ENCODE data around the gene EIF3B. TPM values are rescaled to one million over a fixed set of nuclear protein-coding genes. Genes with fewer than 3 reads are reported as not detected.

Gene EIF3B
- total and polyA plus RNA-seq, 2 of the 4 experiments (the other 2 are of a cell fraction): 105 to 201 TPM

DNA sequence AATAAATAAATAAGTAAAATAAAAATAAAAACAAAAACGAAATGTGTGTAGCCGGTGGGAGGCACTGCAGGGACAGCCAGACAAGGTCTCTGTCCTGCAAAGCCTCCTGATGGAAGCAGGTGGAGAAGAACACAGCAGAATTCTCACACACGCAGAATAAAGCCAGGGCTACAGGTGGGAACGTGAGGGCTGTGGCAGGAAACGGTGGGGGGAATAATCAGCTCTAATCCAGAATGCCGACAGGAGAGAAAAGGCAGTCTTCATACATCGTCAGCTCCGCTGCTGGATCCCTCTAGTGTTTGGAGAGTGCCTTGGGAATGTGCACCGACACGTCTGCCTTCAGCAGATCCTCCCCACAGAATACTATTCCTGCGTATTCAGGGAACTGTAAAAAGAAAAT is 33.6 kb upstream of the EIF3B start:
- Histone ChIP-seq H4K5ac (ENCODE audit: low read depth, low read length) (no peak overlapping the region), H2BK20ac (ENCODE audit: low read depth, low read length) (no peak overlapping the region), H3K14ac (replicated peaks; ENCODE audit: low read depth, low read length) (0 out of 2 replicates have a peak overlapping the region, but pooled peaks have one; percentile 21), H3K56ac (ENCODE audit: extremely low read depth, insufficient read depth, low read length) (no peak overlapping the region), H3K27me3 (ENCODE audit: control insufficient read depth, insufficient read depth, low read length) (peaks cover 2% of the 10 kb centered on the region; the same call in 1 of the 2 replicates), H3K9ac (ENCODE audit: low read depth, low read length) (no peak overlapping the region), H2AK9ac (replicated peaks; ENCODE audit: low read depth, low read length, poor library complexity) (no peak overlapping the region), H3K36me3 (ENCODE audit: control insufficient read depth, insufficient read depth, low read length) (no peaks in the 10 kb centered on the region), H4K20me1 (ENCODE audit: insufficient read depth, low read length) (no peaks in the 10 kb centered on the region), H3K23ac (ENCODE audit: low read depth, low read length) (no peak overlapping the region), H4K91ac (ENCODE audit: insufficient read depth, low read depth, low read length) (no peak overlapping the region), H3K4me2 (ENCODE audit: low read depth, low read length) (no peak overlapping the region), H3K4me3 (ENCODE audit: insufficient read depth, low read depth, low read length) (no peak overlapping the region), H3K9me1 (ENCODE audit: insufficient read depth, low read length) (peaks cover 3% of the 10 kb centered on the region; the same call in 1 of the 2 replicates), H3K4ac (ENCODE audit: low read depth, low read length) (no peak overlapping the region), H3K18ac (ENCODE audit: low read depth, low read length) (no peak overlapping the region), H3K4me1 (ENCODE audit: control insufficient read depth, insufficient read depth, low read length) (no peaks in the 10 kb centered on the region), H2BK15ac (ENCODE audit: low read depth, low read length) (no peak overlapping the region), H4K8ac (ENCODE audit: low read depth in 2 of 2, low read length in 2 of 2) (no peak overlapping the region), H2AFZ (replicated peaks; ENCODE audit: low read length, poor library complexity) (peak overlapping the region; percentile 79), H2BK5ac (ENCODE audit: low read depth, low read length, poor library complexity, severe bottlenecking) (no peak overlapping the region), H2AK5ac (ENCODE audit: low read depth, low read length) (no peak overlapping the region), H3K9me3 (ENCODE audit: control insufficient read depth, insufficient read depth, low read length) (no peaks in the 10 kb centered on the region), H3K27ac (ENCODE audit: insufficient read depth, low read length) (no peak overlapping the region), H2BK120ac (ENCODE audit: low read depth, low read length) (no peak overlapping the region), H3K79me1 (ENCODE audit: low read depth in 1 of 2, low read length in 2 of 2) (no peaks in the 10 kb centered on the region)
- TF ChIP-seq RFX5 (IDR thresholded peaks at IDR 0.05; ENCODE audit: low read depth, low read length) (no peak), POLR2A (IDR thresholded peaks at IDR 0.05; ENCODE audit: low read depth, low read length) (no peak), NFE2L2 (IDR thresholded peaks at IDR 0.05; ENCODE audit: low read depth, low read length) (no peak), BHLHE40 (IDR thresholded peaks at IDR 0.05; ENCODE audit: low read depth, low read length) (no peak), RAD21 (IDR thresholded peaks at IDR 0.05; ENCODE audit: low read length) (no peak), FOS (IDR thresholded peaks at IDR 0.05; ENCODE audit: low read depth, low read length) (no peak), CHD1 (IDR thresholded peaks at IDR 0.05; ENCODE audit: low read depth, low read length) (no peak)
- TF ChIP-seq, protein P1, sequence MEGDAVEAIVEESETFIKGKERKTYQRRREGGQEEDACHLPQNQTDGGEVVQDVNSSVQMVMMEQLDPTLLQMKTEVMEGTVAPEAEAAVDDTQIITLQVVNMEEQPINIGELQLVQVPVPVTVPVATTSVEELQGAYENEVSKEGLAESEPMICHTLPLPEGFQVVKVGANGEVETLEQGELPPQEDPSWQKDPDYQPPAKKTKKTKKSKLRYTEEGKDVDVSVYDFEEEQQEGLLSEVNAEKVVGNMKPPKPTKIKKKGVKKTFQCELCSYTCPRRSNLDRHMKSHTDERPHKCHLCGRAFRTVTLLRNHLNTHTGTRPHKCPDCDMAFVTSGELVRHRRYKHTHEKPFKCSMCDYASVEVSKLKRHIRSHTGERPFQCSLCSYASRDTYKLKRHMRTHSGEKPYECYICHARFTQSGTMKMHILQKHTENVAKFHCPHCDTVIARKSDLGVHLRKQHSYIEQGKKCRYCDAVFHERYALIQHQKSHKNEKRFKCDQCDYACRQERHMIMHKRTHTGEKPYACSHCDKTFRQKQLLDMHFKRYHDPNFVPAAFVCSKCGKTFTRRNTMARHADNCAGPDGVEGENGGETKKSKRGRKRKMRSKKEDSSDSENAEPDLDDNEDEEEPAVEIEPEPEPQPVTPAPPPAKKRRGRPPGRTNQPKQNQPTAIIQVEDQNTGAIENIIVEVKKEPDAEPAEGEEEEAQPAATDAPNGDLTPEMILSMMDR (conservative IDR thresholded peaks at IDR 0.05; ENCODE audit: low read depth, low read length): no peak
- TF ChIP-seq, protein P2, sequence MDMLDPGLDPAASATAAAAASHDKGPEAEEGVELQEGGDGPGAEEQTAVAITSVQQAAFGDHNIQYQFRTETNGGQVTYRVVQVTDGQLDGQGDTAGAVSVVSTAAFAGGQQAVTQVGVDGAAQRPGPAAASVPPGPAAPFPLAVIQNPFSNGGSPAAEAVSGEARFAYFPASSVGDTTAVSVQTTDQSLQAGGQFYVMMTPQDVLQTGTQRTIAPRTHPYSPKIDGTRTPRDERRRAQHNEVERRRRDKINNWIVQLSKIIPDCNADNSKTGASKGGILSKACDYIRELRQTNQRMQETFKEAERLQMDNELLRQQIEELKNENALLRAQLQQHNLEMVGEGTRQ (IDR thresholded peaks at IDR 0.05; ENCODE audit: low read depth, low read length): no peak
- ChIA-PET CTCF (interaction anchor here (0.6 kb wide), 1 partner anchor 9 kb away, joined by 3 read pairs; no protein-coding TSS in a partner anchor), POLR2A (ENCODE audit: unreplicated experiment) (no interaction called here)
- WGBS, 2 experiments (ENCODE audit: extremely low coverage in 2 of 2, insufficient read length in 1 of 2): 100% methylated on average over 1 of the region's 11 CpGs; no CpG with 5 or more reads in 1 of the 2 experiments
- dilution Hi-C loops (cut with HindIII; ENCODE audit: low sequenced_read_pairs, unreplicated experiment): no loop called here
- in situ Hi-C loops (cut with MboI; ENCODE audit: low sequenced_read_pairs): loop anchor here (10.0 kb wide), 1 partner anchor 716 kb away; no protein-coding TSS in a partner anchor
- ATAC-seq (ENCODE audit: low read depth) (no peak), DNase-seq (peak; percentile 22)
- BruUV-seq (replicated peaks): no TSS peak
- intact Hi-C loops (cut with micrococcal nuclease): no loop called here
